SK-N-SH (cell line): ENCODE results near the gene ITGB6. TPM values are rescaled to one million over a fixed set of nuclear protein-coding genes. Genes with fewer than 3 reads are reported as not detected.

Source experiments
- CTCF ChIA-PET: fragments of 300-600, 350-600 bp; formaldehyde crosslinking; extraction: SDS; loops from one replicate; lab custom pipeline; 2021; lab: Yijun Ruan, JAX
- POLR2A ChIA-PET: fragments of 350-600 bp; sonication (Branson Sonifier 250); formaldehyde crosslinking; extraction: SDS; loops from one replicate; lab custom pipeline; 2020; ENCODE audit warnings: antibody characterized with exemption, inconsistent platforms; lab: Yijun Ruan, JAX
- DNase-seq: peaks from one replicate; pipeline ENCODE4 v3.0.0; 2012
- H2AFZ ChIP-seq: fragments of 200-600 bp; sonication (generic); 2 replicates; pipeline ENCODE4 v1.8.1; 2016; ENCODE audit warnings: antibody characterized with exemption, mild to moderate bottlenecking, low read depth
- H3F3A ChIP-seq: fragments of 200-600 bp; sonication (generic); replicated peaks from 2 replicates; pipeline ENCODE3; 2016; ENCODE audit warnings: antibody characterized with exemption, mild to moderate bottlenecking; ENCODE audit not compliant: insufficient read depth
- H3K27ac ChIP-seq, 2 experiments: fragments of 200-500 bp in 1 of 2; fragments of 200-600 bp in 1 of 2; sonication (Bioruptor generic) in 1 of 2; sonication (generic), shearing (Covaris generic) in 1 of 2; 2 replicates each; pipeline versions ENCODE4 v1.5.1 to v1.6.1; 2014 to 2016; ENCODE audit warnings: low read depth in 2 of 2, inconsistent platforms in 1 of 2, low read length in 1 of 2, mild to moderate bottlenecking in 1 of 2, mixed read lengths in 1 of 2
- H3K27me3 ChIP-seq: fragments of 200-600 bp; sonication (generic), shearing (Covaris generic); 2 replicates; pipeline ENCODE4 v1.6.1; 2016; ENCODE audit warnings: mixed run types; ENCODE audit not compliant: insufficient read depth
- H3K36me3 ChIP-seq, 2 experiments: fragments of 200-500 bp in 1 of 2; fragments of 200-600 bp in 1 of 2; sonication (Bioruptor generic) in 1 of 2; sonication (generic) in 1 of 2; replicated peaks in 1 of 2; 2 replicates each; pipeline versions ENCODE3 to v1.5.1; 2014 to 2016; ENCODE audit warnings: low read length in 1 of 2, mild to moderate bottlenecking in 1 of 2; ENCODE audit not compliant: insufficient read depth in 2 of 2, control insufficient read depth in 1 of 2
- H3K4me1 ChIP-seq, 2 experiments: fragments of 200-500 bp in 1 of 2; fragments of 200-600 bp in 1 of 2; sonication (Bioruptor generic) in 1 of 2; sonication (generic), shearing (Covaris generic) in 1 of 2; 2 replicates each; pipeline versions ENCODE4 v1.5.1 to v1.6.1; 2014 to 2016; ENCODE audit warnings: low read depth in 1 of 2, low read length in 1 of 2, mixed run types in 1 of 2; ENCODE audit not compliant: insufficient read depth in 2 of 2, control insufficient read depth in 1 of 2
- H3K4me2 ChIP-seq: fragments of 200-600 bp; sonication (generic), shearing (Covaris generic); 2 replicates; pipeline ENCODE4 v1.6.1; 2017; ENCODE audit warnings: mixed run types
- H3K4me3 ChIP-seq, 2 experiments: fragments of 200-500 bp in 1 of 2; fragments of 200-600 bp in 1 of 2; sonication (Bioruptor generic) in 1 of 2; sonication (generic), shearing (Covaris generic) in 1 of 2; 2 replicates each; pipeline versions ENCODE4 v1.5.1 to v1.8.1; 2014 to 2016; ENCODE audit warnings: low read depth in 2 of 2, inconsistent platforms in 1 of 2, low read length in 1 of 2, mild to moderate bottlenecking in 1 of 2, mixed read lengths in 1 of 2, moderate library complexity in 1 of 2
- H3K79me2 ChIP-seq: fragments of 200-600 bp; sonication (generic); 2 replicates; pipeline ENCODE4 v1.8.1; 2017; ENCODE audit warnings: mild to moderate bottlenecking; ENCODE audit not compliant: insufficient read depth
- H3K9ac ChIP-seq: fragments of 200-600 bp; sonication (generic); 2 replicates; pipeline ENCODE4 v1.6.1; 2017; ENCODE audit warnings: mixed run types
- H3K9me2 ChIP-seq: fragments of 200-600 bp; sonication (generic); 2 replicates; pipeline ENCODE4 v1.6.1; 2017; ENCODE audit warnings: mixed run types
- H3K9me3 ChIP-seq: fragments of 200-600 bp; sonication (generic); 2 replicates; pipeline ENCODE4 v1.6.1; 2017; ENCODE audit warnings: mixed run types, mild to moderate bottlenecking, moderate library complexity
- H4K20me1 ChIP-seq: fragments of 200-600 bp; sonication (generic); 2 replicates; pipeline ENCODE4 v1.6.1; 2017; ENCODE audit warnings: mild to moderate bottlenecking, mixed run types; ENCODE audit not compliant: insufficient read depth
- CHD2 ChIP-seq: fragments of 150-350 bp; IDR thresholded peaks from 2 replicates; pipeline ENCODE4 v1.6.1; 2018; ENCODE audit warnings: low read length; ENCODE audit not compliant: partially characterized antibody
- ELF1 ChIP-seq: IDR thresholded peaks from 2 replicates; pipeline ENCODE4 v1.4.0; 2012
- EP300 ChIP-seq, 2 experiments: IDR thresholded peaks; 2 replicates each; pipeline versions ENCODE4 v1.4.0 to v1.6.1; 2012; ENCODE audit warnings: borderline replicate concordance in 1 of 2, low read depth in 1 of 2, low read length in 1 of 2
- EZH2phosphoT487 ChIP-seq: fragments of 200-600 bp; sonication (generic); IDR thresholded peaks from 2 replicates; pipeline ENCODE4 v1.6.1; 2017; ENCODE audit warnings: low read depth, mixed run types, mild to moderate bottlenecking, antibody characterized with exemption, moderate library complexity, borderline replicate concordance
- FOSL2 ChIP-seq: IDR thresholded peaks from 2 replicates; pipeline ENCODE4 v1.4.0; 2012; ENCODE audit warnings: low read depth, mild to moderate bottlenecking, moderate library complexity, borderline replicate concordance
- FOXM1 ChIP-seq: IDR thresholded peaks from 2 replicates; pipeline ENCODE4 v1.4.0; 2012; ENCODE audit warnings: low read depth, mild to moderate bottlenecking
- JUND ChIP-seq: IDR thresholded peaks from 2 replicates; pipeline ENCODE4 v1.4.0; 2012
- MEF2A ChIP-seq: IDR thresholded peaks from 2 replicates; pipeline ENCODE4 v1.4.0; 2012; ENCODE audit warnings: low read depth, borderline replicate concordance
- MXI1 ChIP-seq: IDR thresholded peaks from 2 replicates; pipeline ENCODE4 v1.6.1; 2012; ENCODE audit warnings: mild to moderate bottlenecking, low read depth, low read length, improper control_type of control experiment
- NFIC ChIP-seq: IDR thresholded peaks from 2 replicates; pipeline ENCODE4 v1.4.0; 2012; ENCODE audit warnings: borderline replicate concordance
- POLR2AphosphoS5 ChIP-seq: IDR thresholded peaks from 2 replicates; pipeline ENCODE4 v1.6.1; 2012; ENCODE audit warnings: low read depth, low read length
- RFX5 ChIP-seq: IDR thresholded peaks from 2 replicates; pipeline ENCODE4 v1.6.1; 2012; ENCODE audit warnings: mild to moderate bottlenecking, improper control_type of control experiment, low read length
- RXRA ChIP-seq: IDR thresholded peaks from 2 replicates; pipeline ENCODE4 v1.4.0; 2012; ENCODE audit warnings: low read depth, mild to moderate bottlenecking, borderline replicate concordance
- SIN3A ChIP-seq: IDR thresholded peaks from 2 replicates; pipeline ENCODE4 v1.6.1; 2012; ENCODE audit warnings: low read depth, mild to moderate bottlenecking, low read length, moderate library complexity, borderline replicate concordance
- SMC3 ChIP-seq: IDR thresholded peaks from 2 replicates; pipeline ENCODE4 v1.6.1; 2012; ENCODE audit warnings: low read depth, low read length, improper control_type of control experiment
- TAF1 ChIP-seq: IDR thresholded peaks from 2 replicates; pipeline ENCODE4 v1.6.1; 2012; ENCODE audit warnings: low read depth, mild to moderate bottlenecking, low read length, moderate library complexity, borderline replicate concordance
- TCF12 ChIP-seq: IDR thresholded peaks from 2 replicates; pipeline ENCODE4 v1.4.0; 2012
- TEAD4 ChIP-seq: IDR thresholded peaks from 2 replicates; pipeline ENCODE4 v1.4.0; 2012; ENCODE audit warnings: mild to moderate bottlenecking, borderline replicate concordance; ENCODE audit not compliant: insufficient read depth
- YY1 ChIP-seq: IDR thresholded peaks from 2 replicates; pipeline ENCODE4 v1.4.0; 2012; ENCODE audit warnings: low read depth, mild to moderate bottlenecking
- WGBS: methylation state at CpG from one replicate; pipeline ENCODE4 v1.1.6; 2017; ENCODE audit warnings: low lambda C conversion rate; 5-methylcytosine and 5-hydroxymethylcytosine counted together
- polyA plus RNA-seq, 3 experiments: library from polyadenylated mRNA; depleted of rRNA; stranded (reverse); fragments of >200 nt; gene quantifications; 2 replicates each; pipeline ENCODE4 v1.2.3, GENCODE V29; 2012
- TF ChIP-seq, protein P1 (sequence below): IDR thresholded peaks from 2 replicates; pipeline ENCODE4; 2012
- TF ChIP-seq, protein P2 (sequence below): IDR thresholded peaks from 2 replicates; pipeline ENCODE4 v1.4.0; 2012; ENCODE audit warnings: low read depth
- TF ChIP-seq, protein P3 (sequence below): IDR thresholded peaks from 2 replicates; pipeline ENCODE4 v1.6.1; 2012; ENCODE audit warnings: mild to moderate bottlenecking, low read depth, low read length, moderate library complexity
- TF ChIP-seq, protein P4 (sequence below): fragments of 150-350 bp; IDR thresholded peaks from 2 replicates; pipeline ENCODE4 v1.6.1; 2017; ENCODE audit warnings: antibody characterized with exemption, low read length, low read depth, borderline replicate concordance
- TF ChIP-seq, protein P5 (sequence below): fragments of 200-600 bp; sonication (generic); IDR thresholded peaks from 2 replicates; pipeline ENCODE4 v1.6.1; 2017; ENCODE audit warnings: antibody characterized with exemption, mild to moderate bottlenecking, moderate library complexity

ITGB6 gene
- polyA plus RNA-seq, 1 of the 3 experiments (the other 2 are of a cell fraction) = 0.10 TPM

DNA sequence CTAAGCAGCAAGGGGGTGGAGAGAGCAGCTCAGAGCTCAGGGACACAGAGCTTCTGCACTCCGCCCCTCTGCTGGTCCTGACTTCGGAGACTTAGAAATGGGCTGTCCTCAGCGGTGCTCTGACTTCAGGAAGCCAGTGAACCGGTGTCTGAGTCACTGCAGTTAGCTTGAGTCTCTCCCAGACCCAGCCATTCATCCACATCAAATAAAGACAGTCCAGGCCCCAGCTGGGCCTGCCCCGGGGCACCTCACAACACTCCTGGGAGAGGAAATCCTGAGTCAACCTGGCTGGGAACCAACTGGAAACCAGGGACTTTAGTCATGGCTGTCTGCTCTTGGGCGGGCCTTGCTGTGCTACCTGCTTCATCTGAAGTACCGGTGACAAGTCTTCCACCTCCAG lies 5.4 kb upstream of the ITGB6 start:
- Histone ChIP-seq H3K27ac (peak overlapping the region; percentile 95 to 97), H3F3A (peaks cover 56% of the 10 kb centered on the region), H3K9me3 (no peaks in the 10 kb centered on the region), H2AFZ (peak overlapping the region; percentile 66), H3K9me2 (no peaks in the 10 kb centered on the region), H3K36me3 (no peaks in the 10 kb centered on the region), H3K9ac (peak overlapping the region; percentile 58), H3K79me2 (no peaks in the 10 kb centered on the region), H3K4me1 (peaks cover 26 to 45% of the 10 kb centered on the region in 2 experiments), H4K20me1 (no peaks in the 10 kb centered on the region), H3K4me2 (peak overlapping the region; percentile 70), H3K4me3 (peak overlapping the region; percentile 1 to 5; a peak in 2 of 4 replicates), H3K27me3 (no peaks in the 10 kb centered on the region)
- no peak for DNase-seq
- POLR2A ChIA-PET = no interaction called here
- CTCF ChIA-PET = interaction anchor here (1.2 kb wide), 1 partner anchor 11 kb away, joined by 4 read pairs; no protein-coding TSS in a partner anchor
- 23% methylated on average over 7 of the region's 7 CpGs for WGBS
- TF ChIP-seq MXI1 (no peak), TAF1 (0 out of 2 replicates have a peak, but pooled peaks have one; percentile 22), FOSL2 (peak; percentile 89), POLR2AphosphoS5 (peak; percentile 86; the same call in 1 of the 2 replicates), RFX5 (no peak), RXRA (peak; percentile 90), SIN3A (peak; percentile 81; the same call in 1 of the 2 replicates), TEAD4 (peak; percentile 89), CHD2 (no peak), MEF2A (peak; percentile 26; the same call in 1 of the 2 replicates), ELF1 (0 out of 2 replicates have a peak, but pooled peaks have one; percentile 35), FOXM1 (peak; percentile 70; the same call in 1 of the 2 replicates), EP300 (IDR thresholded peaks at IDR 0.05; ENCODE audit: borderline replicate concordance in 1 of 2, low read depth in 1 of 2, low read length in 1 of 2) (peak; percentile 35 to 96; a peak in 3 of 4 replicates), EZH2phosphoT487 (no peak), TCF12 (peak; percentile 96), NFIC (peak; percentile 98), YY1 (peak; percentile 68; the same call in 1 of the 2 replicates), SMC3 (no peak), JUND (peak; percentile 91)
- TF ChIP-seq, protein P1, sequence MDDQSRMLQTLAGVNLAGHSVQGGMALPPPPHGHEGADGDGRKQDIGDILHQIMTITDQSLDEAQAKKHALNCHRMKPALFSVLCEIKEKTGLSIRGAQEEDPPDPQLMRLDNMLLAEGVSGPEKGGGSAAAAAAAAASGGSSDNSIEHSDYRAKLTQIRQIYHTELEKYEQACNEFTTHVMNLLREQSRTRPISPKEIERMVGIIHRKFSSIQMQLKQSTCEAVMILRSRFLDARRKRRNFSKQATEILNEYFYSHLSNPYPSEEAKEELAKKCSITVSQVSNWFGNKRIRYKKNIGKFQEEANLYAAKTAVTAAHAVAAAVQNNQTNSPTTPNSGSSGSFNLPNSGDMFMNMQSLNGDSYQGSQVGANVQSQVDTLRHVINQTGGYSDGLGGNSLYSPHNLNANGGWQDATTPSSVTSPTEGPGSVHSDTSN = peak; percentile 95
- TF ChIP-seq, protein P2, sequence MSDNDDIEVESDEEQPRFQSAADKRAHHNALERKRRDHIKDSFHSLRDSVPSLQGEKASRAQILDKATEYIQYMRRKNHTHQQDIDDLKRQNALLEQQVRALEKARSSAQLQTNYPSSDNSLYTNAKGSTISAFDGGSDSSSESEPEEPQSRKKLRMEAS = peak; percentile 69
- TF ChIP-seq, protein P3, sequence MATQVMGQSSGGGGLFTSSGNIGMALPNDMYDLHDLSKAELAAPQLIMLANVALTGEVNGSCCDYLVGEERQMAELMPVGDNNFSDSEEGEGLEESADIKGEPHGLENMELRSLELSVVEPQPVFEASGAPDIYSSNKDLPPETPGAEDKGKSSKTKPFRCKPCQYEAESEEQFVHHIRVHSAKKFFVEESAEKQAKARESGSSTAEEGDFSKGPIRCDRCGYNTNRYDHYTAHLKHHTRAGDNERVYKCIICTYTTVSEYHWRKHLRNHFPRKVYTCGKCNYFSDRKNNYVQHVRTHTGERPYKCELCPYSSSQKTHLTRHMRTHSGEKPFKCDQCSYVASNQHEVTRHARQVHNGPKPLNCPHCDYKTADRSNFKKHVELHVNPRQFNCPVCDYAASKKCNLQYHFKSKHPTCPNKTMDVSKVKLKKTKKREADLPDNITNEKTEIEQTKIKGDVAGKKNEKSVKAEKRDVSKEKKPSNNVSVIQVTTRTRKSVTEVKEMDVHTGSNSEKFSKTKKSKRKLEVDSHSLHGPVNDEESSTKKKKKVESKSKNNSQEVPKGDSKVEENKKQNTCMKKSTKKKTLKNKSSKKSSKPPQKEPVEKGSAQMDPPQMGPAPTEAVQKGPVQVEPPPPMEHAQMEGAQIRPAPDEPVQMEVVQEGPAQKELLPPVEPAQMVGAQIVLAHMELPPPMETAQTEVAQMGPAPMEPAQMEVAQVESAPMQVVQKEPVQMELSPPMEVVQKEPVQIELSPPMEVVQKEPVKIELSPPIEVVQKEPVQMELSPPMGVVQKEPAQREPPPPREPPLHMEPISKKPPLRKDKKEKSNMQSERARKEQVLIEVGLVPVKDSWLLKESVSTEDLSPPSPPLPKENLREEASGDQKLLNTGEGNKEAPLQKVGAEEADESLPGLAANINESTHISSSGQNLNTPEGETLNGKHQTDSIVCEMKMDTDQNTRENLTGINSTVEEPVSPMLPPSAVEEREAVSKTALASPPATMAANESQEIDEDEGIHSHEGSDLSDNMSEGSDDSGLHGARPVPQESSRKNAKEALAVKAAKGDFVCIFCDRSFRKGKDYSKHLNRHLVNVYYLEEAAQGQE = peak; percentile 67; the same call in 1 of the 2 replicates
- TF ChIP-seq, protein P4, sequence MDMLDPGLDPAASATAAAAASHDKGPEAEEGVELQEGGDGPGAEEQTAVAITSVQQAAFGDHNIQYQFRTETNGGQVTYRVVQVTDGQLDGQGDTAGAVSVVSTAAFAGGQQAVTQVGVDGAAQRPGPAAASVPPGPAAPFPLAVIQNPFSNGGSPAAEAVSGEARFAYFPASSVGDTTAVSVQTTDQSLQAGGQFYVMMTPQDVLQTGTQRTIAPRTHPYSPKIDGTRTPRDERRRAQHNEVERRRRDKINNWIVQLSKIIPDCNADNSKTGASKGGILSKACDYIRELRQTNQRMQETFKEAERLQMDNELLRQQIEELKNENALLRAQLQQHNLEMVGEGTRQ = no peak
- TF ChIP-seq, protein P5, sequence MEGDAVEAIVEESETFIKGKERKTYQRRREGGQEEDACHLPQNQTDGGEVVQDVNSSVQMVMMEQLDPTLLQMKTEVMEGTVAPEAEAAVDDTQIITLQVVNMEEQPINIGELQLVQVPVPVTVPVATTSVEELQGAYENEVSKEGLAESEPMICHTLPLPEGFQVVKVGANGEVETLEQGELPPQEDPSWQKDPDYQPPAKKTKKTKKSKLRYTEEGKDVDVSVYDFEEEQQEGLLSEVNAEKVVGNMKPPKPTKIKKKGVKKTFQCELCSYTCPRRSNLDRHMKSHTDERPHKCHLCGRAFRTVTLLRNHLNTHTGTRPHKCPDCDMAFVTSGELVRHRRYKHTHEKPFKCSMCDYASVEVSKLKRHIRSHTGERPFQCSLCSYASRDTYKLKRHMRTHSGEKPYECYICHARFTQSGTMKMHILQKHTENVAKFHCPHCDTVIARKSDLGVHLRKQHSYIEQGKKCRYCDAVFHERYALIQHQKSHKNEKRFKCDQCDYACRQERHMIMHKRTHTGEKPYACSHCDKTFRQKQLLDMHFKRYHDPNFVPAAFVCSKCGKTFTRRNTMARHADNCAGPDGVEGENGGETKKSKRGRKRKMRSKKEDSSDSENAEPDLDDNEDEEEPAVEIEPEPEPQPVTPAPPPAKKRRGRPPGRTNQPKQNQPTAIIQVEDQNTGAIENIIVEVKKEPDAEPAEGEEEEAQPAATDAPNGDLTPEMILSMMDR = no peak
